ENCODE results near the gene EHBP1. TPM values are rescaled to one million over a fixed set of nuclear protein-coding genes. Genes with fewer than 3 reads are reported as not detected.

Gene EHBP1
- total RNA-seq, 1 donor from 2014 or later = 67.4 TPM

DNA sequence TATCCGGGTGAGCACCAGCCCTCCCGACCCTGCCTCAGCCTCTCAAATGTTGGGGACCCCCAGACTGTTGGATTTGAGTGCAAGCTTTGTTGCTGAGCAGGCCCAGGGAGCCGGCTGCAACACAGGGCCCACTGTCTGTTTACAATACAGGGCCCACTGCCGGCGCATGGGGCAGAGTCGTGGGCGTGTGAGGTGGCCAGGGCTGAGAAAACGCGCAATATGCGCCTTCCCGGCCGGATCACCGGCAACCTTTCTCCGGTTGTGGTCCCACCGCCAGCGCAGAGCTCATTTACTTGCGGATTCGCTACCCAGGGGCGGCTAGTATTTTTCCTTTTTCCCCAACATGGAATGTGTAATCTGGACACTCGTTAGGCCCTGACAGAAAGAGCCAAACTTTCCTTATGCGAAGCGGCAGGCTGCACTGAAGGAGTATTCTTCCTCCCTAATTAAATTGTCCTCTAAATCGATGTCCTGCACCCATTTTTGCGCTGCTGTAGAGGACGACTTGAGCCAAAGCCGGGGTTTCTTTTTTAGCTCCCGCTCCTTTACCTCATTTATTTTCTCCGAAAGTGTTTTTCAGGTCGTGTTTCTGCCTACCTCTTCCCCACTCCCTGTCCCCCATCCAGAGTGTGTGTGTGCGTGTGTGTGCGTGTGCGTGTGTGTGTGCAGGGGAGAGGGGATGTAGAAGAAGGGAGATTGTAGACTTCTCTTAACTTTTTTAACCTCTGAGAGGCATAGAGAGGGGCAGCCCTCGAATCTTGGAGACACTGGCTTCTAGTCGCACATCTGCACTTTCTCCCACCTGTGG, 347.8 kb downstream of the EHBP1 start:
- Mint-ChIP-seq H3K4me3 (no peak overlapping the region), H3K27ac (no peak overlapping the region), H3K4me1 (peaks cover 48% of the 10 kb centered on the region), H3K36me3 (no peaks in the 10 kb centered on the region), H3K9me3 (no peaks in the 10 kb centered on the region), H3K27me3 (ENCODE audit: low read depth) (peaks cover 96% of the 10 kb centered on the region)
- TF ChIP-seq, protein P1, sequence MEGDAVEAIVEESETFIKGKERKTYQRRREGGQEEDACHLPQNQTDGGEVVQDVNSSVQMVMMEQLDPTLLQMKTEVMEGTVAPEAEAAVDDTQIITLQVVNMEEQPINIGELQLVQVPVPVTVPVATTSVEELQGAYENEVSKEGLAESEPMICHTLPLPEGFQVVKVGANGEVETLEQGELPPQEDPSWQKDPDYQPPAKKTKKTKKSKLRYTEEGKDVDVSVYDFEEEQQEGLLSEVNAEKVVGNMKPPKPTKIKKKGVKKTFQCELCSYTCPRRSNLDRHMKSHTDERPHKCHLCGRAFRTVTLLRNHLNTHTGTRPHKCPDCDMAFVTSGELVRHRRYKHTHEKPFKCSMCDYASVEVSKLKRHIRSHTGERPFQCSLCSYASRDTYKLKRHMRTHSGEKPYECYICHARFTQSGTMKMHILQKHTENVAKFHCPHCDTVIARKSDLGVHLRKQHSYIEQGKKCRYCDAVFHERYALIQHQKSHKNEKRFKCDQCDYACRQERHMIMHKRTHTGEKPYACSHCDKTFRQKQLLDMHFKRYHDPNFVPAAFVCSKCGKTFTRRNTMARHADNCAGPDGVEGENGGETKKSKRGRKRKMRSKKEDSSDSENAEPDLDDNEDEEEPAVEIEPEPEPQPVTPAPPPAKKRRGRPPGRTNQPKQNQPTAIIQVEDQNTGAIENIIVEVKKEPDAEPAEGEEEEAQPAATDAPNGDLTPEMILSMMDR (IDR thresholded peaks at IDR 0.05; ENCODE audit: unreplicated experiment) = no peak
- DNase-seq (ENCODE audit: low spot score in 2 of 2, unreplicated experiment in 2 of 2) = no peak

DNA sequence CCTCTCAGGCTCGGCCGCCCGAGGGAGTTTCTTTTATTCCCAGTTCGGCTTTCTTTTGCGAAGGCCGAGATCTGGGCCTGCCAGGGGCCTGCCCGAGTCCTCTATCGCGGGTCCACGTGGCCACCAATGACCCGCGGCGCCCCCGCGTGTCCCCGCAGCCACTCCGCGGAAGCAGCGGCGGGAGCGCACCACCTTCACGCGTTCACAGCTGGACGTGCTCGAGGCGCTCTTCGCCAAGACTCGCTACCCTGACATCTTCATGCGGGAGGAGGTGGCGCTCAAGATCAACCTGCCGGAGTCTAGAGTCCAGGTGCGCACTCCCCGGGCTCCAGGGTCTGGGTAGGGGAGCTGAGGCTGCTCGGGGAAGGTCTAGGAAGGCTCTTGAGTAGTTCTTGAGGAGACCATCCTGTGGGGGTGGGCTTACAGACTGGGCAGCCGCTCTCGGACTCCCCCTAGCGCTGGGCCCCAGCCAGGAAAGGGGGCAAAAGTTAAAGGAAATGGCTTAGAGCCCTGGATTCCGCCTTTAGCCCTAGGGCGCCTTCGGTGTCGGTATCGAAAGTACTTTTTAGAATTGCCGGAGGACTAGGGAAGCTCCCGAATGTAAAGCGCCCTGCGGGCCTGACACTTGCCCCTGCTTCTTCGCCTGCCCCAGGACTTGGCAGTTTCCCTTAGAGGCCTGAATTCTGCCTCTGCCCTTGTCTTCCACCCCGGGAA, 348.5 kb downstream of the EHBP1 start:
- DNase-seq (ENCODE audit: low spot score in 2 of 2, unreplicated experiment in 2 of 2) = peak in 1 of 2 experiments; percentile 56

DNA sequence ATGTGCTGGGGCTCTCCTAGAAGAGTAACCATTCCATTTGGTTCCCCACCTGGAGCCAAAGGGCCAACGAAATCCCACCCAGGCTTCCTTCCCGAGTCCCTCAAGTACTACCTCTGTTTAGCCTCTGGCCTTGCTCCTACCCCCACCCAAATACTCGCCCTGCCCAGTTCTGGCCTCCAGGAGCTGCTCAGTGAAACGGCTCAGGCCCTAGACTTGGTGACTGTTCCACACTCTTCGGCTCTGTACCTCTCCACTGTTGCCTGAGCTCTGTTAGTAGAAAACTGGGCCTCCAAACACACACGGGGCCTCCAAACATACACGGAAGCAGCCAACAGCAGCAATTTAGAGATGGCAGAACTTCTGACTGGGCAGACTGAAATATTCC, 349.3 kb downstream of the EHBP1 start:
- no peak for DNase-seq (ENCODE audit: low spot score in 2 of 2, unreplicated experiment in 2 of 2)
- Mint-ChIP-seq H3K4me3 (peak overlapping the region; percentile 53), H3K4me1 (peaks cover 40% of the 10 kb centered on the region), H3K9me3 (no peaks in the 10 kb centered on the region), H3K27me3 (ENCODE audit: low read depth) (peaks cover 92% of the 10 kb centered on the region), H3K36me3 (no peaks in the 10 kb centered on the region), H3K27ac (no peak overlapping the region)
- TF ChIP-seq, protein P1 (IDR thresholded peaks at IDR 0.05; ENCODE audit: unreplicated experiment) = no peak

More for the DNA sequence above, 348.5 kb downstream of the EHBP1 start:
- Mint-ChIP-seq H3K27ac (no peak overlapping the region), H3K36me3 (no peaks in the 10 kb centered on the region), H3K27me3 (ENCODE audit: low read depth) (peaks cover 94% of the 10 kb centered on the region), H3K9me3 (no peaks in the 10 kb centered on the region), H3K4me3 (peak overlapping the region; percentile 36), H3K4me1 (peaks cover 48% of the 10 kb centered on the region)
- TF ChIP-seq, protein P1 (IDR thresholded peaks at IDR 0.05; ENCODE audit: unreplicated experiment) = peak; percentile 44

DNA sequence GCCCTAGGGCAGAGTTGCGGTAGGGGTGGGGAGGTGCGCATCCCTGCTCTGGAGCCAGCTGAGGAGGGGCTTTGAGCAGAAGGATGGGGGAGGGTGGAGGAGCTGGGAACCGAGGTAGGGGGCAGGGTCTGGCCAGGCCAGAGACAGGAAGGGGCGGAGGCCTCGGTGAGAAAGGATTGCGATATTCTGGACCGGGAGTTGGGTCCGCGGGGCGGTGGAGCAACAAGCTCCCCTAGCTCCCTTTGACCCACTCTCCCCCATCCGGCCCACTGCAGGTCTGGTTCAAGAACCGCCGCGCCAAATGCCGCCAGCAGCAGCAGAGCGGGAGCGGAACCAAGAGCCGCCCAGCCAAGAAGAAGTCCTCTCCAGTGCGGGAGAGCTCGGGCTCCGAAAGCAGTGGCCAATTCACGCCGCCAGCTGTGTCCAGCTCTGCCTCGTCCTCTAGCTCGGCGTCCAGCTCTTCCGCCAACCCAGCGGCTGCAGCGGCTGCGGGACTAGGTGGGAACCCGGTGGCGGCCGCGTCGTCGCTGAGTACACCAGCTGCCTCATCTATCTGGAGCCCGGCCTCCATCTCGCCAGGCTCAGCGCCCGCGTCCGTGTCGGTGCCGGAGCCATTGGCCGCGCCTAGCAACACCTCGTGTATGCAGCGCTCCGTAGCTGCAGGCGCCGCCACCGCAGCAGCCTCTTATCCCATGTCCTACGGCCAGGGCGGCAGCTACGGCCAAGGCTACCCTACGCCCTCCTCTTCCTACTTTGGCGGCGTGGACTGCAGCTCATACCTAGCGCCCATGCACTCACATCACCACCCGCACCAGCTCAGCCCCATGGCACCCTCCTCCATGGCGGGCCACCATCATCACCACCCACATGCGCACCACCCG, 350.0 kb downstream of the EHBP1 start:
- no peaks in the 10 kb centered on the region for H3K36me3 Mint-ChIP-seq
- H3K27me3 Mint-ChIP-seq (ENCODE audit: low read depth) = peaks cover 96% of the 10 kb centered on the region
- TF ChIP-seq, protein P1 (IDR thresholded peaks at IDR 0.05; ENCODE audit: unreplicated experiment) = no peak
- no peak overlapping the region for H3K27ac Mint-ChIP-seq
- H3K4me3 Mint-ChIP-seq = peak overlapping the region; percentile 53
- H3K9me3 Mint-ChIP-seq = no peaks in the 10 kb centered on the region
- peaks cover 42% of the 10 kb centered on the region for H3K4me1 Mint-ChIP-seq
- no peak for DNase-seq (ENCODE audit: low spot score in 2 of 2, unreplicated experiment in 2 of 2)
